Neural progenitor cell (in vitro differentiated cells): Measurements from ENCODE around the gene RINL. TPM values are rescaled to one million over a fixed set of nuclear protein-coding genes. Genes with fewer than 3 reads are reported as not detected.

Experiments used
- DNase-seq: peaks from one replicate; pipeline ENCODE4 v3.0.0-alpha.2; 2016; ENCODE audit warnings: low spot score
- H2AFZ ChIP-seq: fragments of 200-600 bp; sonication (generic); replicated peaks from 2 replicates; pipeline ENCODE4 v1.6.1; 2016; ENCODE audit warnings: antibody characterized with exemption
- H3F3A ChIP-seq: fragments of 200-600 bp; sonication (generic); 2 replicates; pipeline ENCODE4 v1.6.1; 2016; ENCODE audit warnings: antibody characterized with exemption, low read depth
- H3K27ac ChIP-seq: fragments of 200-600 bp; sonication (generic); 2 replicates; pipeline ENCODE4 v1.5.1; 2016; ENCODE audit warnings: mild to moderate bottlenecking
- H3K27me3 ChIP-seq: fragments of 200-600 bp; sonication (generic); 2 replicates; pipeline ENCODE4 v1.6.1; 2016; ENCODE audit warnings: mild to moderate bottlenecking, moderate library complexity
- H3K36me3 ChIP-seq: fragments of 200-600 bp; sonication (generic); 2 replicates; pipeline ENCODE4 v1.5.1; 2016
- H3K4me1 ChIP-seq: fragments of 200-600 bp; sonication (generic); 2 replicates; pipeline ENCODE4 v1.6.1; 2016; ENCODE audit warnings: mixed run types
- H3K4me2 ChIP-seq: fragments of 200-600 bp; sonication (generic); 2 replicates; pipeline ENCODE4 v1.6.1; 2016
- H3K4me3 ChIP-seq: fragments of 200-600 bp; sonication (generic); 2 replicates; pipeline ENCODE4 v1.5.1; 2016
- H3K79me2 ChIP-seq: fragments of 200-600 bp; sonication (generic); 2 replicates; pipeline ENCODE4 v1.6.1; 2016; ENCODE audit warnings: low read depth
- H3K9ac ChIP-seq: fragments of 200-600 bp; sonication (generic); 2 replicates; pipeline ENCODE4 v1.6.1; 2016
- H3K9me3 ChIP-seq: fragments of 200-600 bp; sonication (generic); 2 replicates; pipeline ENCODE4 v1.5.1; 2016; ENCODE audit warnings: low read depth
- H4K20me1 ChIP-seq: fragments of 200-600 bp; sonication (generic); 2 replicates; pipeline ENCODE4 v1.6.1; 2016; ENCODE audit warnings: low read depth
- H3K27ac Mint-ChIP-seq: 3 replicates; pipeline ENCODE4 v1.8.0; 2021; ENCODE audit warnings: mixed read lengths
- H3K27me3 Mint-ChIP-seq: 2 replicates; pipeline ENCODE4 v1.8.0; 2022; ENCODE audit warnings: low read depth, mild to moderate bottlenecking, inconsistent platforms, moderate library complexity, mixed read lengths; ENCODE audit not compliant: insufficient read depth
- H3K36me3 Mint-ChIP-seq: 3 replicates; pipeline ENCODE4 v1.8.0; 2021; ENCODE audit warnings: mixed read lengths
- H3K4me1 Mint-ChIP-seq: 3 replicates; pipeline ENCODE4 v1.8.0; 2021; ENCODE audit warnings: mixed read lengths
- H3K4me3 Mint-ChIP-seq: 3 replicates; pipeline ENCODE4 v1.8.0; 2021; ENCODE audit warnings: mild to moderate bottlenecking, moderate library complexity, mixed read lengths
- H3K9me3 Mint-ChIP-seq: 3 replicates; pipeline ENCODE4 v1.8.0; 2020; ENCODE audit warnings: mixed read lengths
- CTCF ChIP-seq: fragments of 200-600 bp; sonication (generic); IDR thresholded peaks from 2 replicates; pipeline ENCODE4 v1.5.1; 2017; ENCODE audit warnings: antibody characterized with exemption, mild to moderate bottlenecking
- EZH2 ChIP-seq: fragments of 200-600 bp; sonication (generic); IDR thresholded peaks from 2 replicates; pipeline ENCODE4 v1.6.1; 2017; ENCODE audit warnings: antibody characterized with exemption, mild to moderate bottlenecking, moderate library complexity
- EZH2phosphoT487 ChIP-seq: fragments of 200-600 bp; sonication (generic); IDR thresholded peaks from 2 replicates; pipeline ENCODE4 v1.6.1; 2017; ENCODE audit warnings: antibody characterized with exemption
- total RNA-seq: library from RNA; depleted of rRNA; stranded (reverse); fragments of >200 nt; gene quantifications from 2 replicates; pipeline ENCODE4 v1.2.3, GENCODE V29; 2015; ENCODE audit warnings: low replicate concordance

The RINL gene
- total RNA-seq, 1 donor from 2014 or later: 5.4 TPM

DNA sequence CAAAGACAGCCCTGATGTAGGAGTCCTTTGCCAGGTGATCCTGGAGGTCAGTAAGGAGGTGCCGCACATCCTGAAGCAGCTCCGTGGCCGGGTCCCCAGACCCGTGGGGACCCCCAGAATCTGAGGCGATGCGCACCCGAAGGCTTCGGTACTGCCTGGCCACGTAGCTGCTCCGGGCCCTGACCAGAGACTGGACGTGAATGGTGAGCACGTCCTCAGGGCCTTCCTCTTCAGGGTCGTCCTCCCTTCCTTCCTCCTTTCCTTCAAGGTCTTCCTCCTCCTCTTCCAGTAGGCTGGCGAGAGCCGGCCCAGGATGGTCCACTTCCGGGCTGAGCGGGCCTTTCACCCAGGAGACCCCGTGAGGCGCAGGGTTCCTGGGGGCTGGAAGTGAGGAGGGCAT, 7.5 kb downstream of the RINL start:
- Mint-ChIP-seq H3K36me3 (no peaks in the 10 kb centered on the region), H3K4me1 (peaks cover 16% of the 10 kb centered on the region), H3K27ac (no peak overlapping the region), H3K4me3 (no peak overlapping the region), H3K9me3 (peaks cover 2% of the 10 kb centered on the region), H3K27me3 (peaks cover 14% of the 10 kb centered on the region)
- H2AFZ ChIP-seq: no peak overlapping the region
- H3F3A ChIP-seq: peaks cover 2% of the 10 kb centered on the region
- DNase-seq: no peak
- no peak overlapping the region for H3K4me2 ChIP-seq
- H3K9ac ChIP-seq: no peak overlapping the region
- no peaks in the 10 kb centered on the region for H3K9me3 ChIP-seq
- H4K20me1 ChIP-seq: no peaks in the 10 kb centered on the region
- no peaks in the 10 kb centered on the region for H3K36me3 ChIP-seq
- H3K27me3 ChIP-seq: peaks cover 17% of the 10 kb centered on the region
- H3K79me2 ChIP-seq: no peaks in the 10 kb centered on the region
- no peak overlapping the region for H3K4me3 ChIP-seq
- peaks cover 3% of the 10 kb centered on the region for H3K4me1 ChIP-seq
- H3K27ac ChIP-seq: no peak overlapping the region
- TF ChIP-seq EZH2phosphoT487 (no peak), EZH2 (no peak), CTCF (no peak)

DNA sequence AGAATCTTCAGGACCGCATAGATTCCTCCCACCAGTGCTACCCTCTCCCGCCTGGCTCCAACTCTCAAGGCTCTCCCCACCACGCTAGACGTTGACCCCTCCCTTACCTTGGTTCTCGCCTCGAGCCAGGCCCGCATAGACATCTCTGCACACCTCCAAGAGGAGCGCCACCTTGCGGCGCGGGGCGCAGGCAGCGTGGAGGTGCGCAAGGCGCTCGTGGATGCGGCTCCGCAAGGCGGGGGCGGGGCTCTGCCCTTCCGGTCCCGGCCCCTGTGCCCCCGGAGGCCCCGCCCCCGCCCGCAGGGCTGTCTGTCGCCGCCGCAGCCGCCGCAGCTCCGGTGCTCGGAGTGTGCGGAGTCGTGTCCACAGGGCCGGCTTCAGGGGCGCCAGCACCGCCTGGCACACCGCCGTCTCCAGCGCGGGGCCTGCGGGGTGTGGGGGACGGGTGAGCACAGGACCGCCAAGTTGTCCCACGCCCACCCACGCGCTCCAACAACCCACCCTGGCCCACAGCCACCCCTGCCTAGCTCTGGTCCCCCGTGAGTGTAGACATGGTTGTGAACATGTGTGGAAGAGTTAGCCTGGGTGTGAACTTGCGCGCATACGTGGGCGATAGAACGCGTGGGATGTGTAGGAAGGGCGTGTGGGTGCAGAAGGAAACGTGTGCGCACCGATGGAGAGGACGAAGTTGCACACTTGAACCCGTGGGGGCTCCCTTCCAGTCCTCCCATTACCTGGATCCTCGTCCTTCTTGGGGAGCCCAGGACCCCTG, 8.1 kb downstream of the RINL start:
- H3K4me1 Mint-ChIP-seq: peaks cover 20% of the 10 kb centered on the region
- peaks cover 2% of the 10 kb centered on the region for H3K9me3 Mint-ChIP-seq
- no peak overlapping the region for H3K27ac Mint-ChIP-seq
- no peak overlapping the region for H3K9ac ChIP-seq
- peak overlapping the region; percentile 75 for H3K4me3 Mint-ChIP-seq
- peak overlapping the region; percentile 28 for H3K4me3 ChIP-seq
- peaks cover 3% of the 10 kb centered on the region for H3K4me1 ChIP-seq
- peaks cover 2% of the 10 kb centered on the region for H3F3A ChIP-seq
- peaks cover 14% of the 10 kb centered on the region for H3K27me3 Mint-ChIP-seq
- H3K36me3 ChIP-seq: no peaks in the 10 kb centered on the region
- peak; percentile 81 for DNase-seq
- H3K9me3 ChIP-seq: no peaks in the 10 kb centered on the region
- TF ChIP-seq EZH2phosphoT487 (no peak), CTCF (peak; percentile 69)
- H3K36me3 Mint-ChIP-seq: no peaks in the 10 kb centered on the region
- no peaks in the 10 kb centered on the region for H4K20me1 ChIP-seq
- peak overlapping the region; percentile 96 for H2AFZ ChIP-seq
- no peak overlapping the region for H3K27ac ChIP-seq
- peaks cover 17% of the 10 kb centered on the region for H3K27me3 ChIP-seq
- H3K4me2 ChIP-seq: peak overlapping the region; percentile 64
- no peaks in the 10 kb centered on the region for H3K79me2 ChIP-seq

DNA sequence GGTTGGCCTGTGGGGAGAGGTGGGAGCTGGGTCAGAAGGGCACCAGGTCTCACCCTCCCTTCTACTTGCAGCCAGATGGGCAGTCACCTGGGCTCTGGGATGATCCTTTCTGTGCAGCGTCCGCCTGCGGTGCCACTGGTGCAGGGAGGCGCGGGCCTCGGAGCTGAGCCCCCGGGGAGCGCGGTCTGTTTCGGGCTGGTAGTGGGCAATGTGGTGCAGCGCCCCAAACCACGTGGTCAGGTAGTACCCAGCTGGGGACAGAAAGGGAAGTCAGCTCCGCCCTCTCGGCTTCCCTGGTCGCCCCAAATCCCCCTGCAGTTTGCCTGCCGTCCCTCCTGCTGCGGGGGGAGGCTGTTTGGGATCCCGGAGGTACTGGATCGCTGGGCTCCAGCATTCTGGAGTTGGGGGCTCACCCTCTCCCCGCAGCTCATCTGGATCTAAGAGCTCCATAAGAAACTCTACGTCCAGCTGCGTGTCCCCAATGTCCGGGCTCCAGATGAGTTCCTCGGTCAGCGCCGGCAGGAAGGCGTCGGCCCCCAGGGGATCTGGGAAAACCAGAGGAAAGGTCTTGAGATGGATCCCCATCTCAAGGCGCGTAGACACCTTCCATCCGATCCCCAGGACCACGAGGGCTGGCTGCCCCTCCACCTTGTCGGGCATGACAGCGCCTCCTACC, 8.8 kb downstream of the RINL start:
- Histone ChIP-seq H4K20me1 (no peaks in the 10 kb centered on the region), H3K4me2 (peak overlapping the region; percentile 64), H3K27ac (no peak overlapping the region), H3K36me3 (no peaks in the 10 kb centered on the region), H3K27me3 (peaks cover 17% of the 10 kb centered on the region), H2AFZ (peak overlapping the region; percentile 96), H3F3A (peaks cover 2% of the 10 kb centered on the region), H3K9me3 (no peaks in the 10 kb centered on the region), H3K4me1 (peaks cover 3% of the 10 kb centered on the region), H3K4me3 (peak overlapping the region; percentile 28), H3K79me2 (no peaks in the 10 kb centered on the region), H3K9ac (no peak overlapping the region)
- Mint-ChIP-seq H3K4me3 (peak overlapping the region; percentile 75), H3K27ac (no peak overlapping the region), H3K4me1 (peaks cover 20% of the 10 kb centered on the region), H3K9me3 (peaks cover 3% of the 10 kb centered on the region), H3K36me3 (no peaks in the 10 kb centered on the region), H3K27me3 (peaks cover 14% of the 10 kb centered on the region)
- DNase-seq: no peak
- TF ChIP-seq EZH2 (no peak), CTCF (no peak), EZH2phosphoT487 (no peak)
